Smooth muscle cell of the pulmonary artery (primary cell): ENCODE measurements around the gene SYNE1. TPM values are rescaled to one million over a fixed set of nuclear protein-coding genes. Genes with fewer than 3 reads are reported as not detected.

Experiments
- total RNA-seq: library from RNA; depleted of rRNA; stranded (reverse); fragments of >200 nt; gene quantifications from 2 replicates; pipeline ENCODE4 v1.2.3, GENCODE V29; 2014

SYNE1 gene
- total RNA-seq, result 203 and 218 TPM in 2 replicates

GRCh38 chr6:152637296-152638047, at the start of gene SYNE1:
Gene SYNE1, minus strand, starts transcription at chr6:152637362. Its CDS starts 9,031 bp downstream, at chr6:152628331.

Other genes starting within 250 kb of the SYNE1 start
- 6.0 and 13.0 TPM in 2 replicates for gene MYCT1, start 60.5 kb upstream of the SYNE1 start, total RNA-seq
- gene VIP, start 113.4 kb upstream of the SYNE1 start, total RNA-seq, result 0.10 TPM in 1 of 2 replicates, not detected in the other